ENCODE results near the gene IFFO2.

Gene IFFO2

DNA sequence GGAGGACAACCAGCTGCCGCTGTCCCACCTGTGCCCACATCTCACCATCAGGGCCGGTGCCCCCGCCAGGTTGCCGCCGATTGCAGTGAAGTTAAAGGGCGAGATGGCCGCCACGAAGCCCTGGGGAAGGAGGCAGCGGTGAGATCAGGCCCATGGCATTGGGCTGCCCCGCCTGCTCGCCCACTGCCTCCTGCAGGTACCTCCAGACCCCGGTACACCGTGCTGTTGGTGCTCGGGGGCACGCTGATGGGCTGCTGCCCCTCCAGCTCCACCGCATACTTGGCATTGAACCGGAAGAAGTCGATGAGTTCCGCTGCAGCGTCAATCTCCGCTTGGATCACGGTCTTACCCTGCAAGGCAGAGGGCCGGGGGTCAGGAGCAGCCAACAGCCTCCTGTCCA is 73.4 kb downstream of the IFFO2 start (continued):
- TF ChIP-seq ARNTL (CRISPR knock-in tag; IDR thresholded peaks at IDR 0.05; ENCODE audit: borderline replicate concordance, low read depth) = no peak
- TF ChIP-seq TOX (CRISPR knock-in tag; IDR thresholded peaks at IDR 0.05; ENCODE audit: borderline replicate concordance) = no peak
- TF ChIP-seq, protein P1, sequence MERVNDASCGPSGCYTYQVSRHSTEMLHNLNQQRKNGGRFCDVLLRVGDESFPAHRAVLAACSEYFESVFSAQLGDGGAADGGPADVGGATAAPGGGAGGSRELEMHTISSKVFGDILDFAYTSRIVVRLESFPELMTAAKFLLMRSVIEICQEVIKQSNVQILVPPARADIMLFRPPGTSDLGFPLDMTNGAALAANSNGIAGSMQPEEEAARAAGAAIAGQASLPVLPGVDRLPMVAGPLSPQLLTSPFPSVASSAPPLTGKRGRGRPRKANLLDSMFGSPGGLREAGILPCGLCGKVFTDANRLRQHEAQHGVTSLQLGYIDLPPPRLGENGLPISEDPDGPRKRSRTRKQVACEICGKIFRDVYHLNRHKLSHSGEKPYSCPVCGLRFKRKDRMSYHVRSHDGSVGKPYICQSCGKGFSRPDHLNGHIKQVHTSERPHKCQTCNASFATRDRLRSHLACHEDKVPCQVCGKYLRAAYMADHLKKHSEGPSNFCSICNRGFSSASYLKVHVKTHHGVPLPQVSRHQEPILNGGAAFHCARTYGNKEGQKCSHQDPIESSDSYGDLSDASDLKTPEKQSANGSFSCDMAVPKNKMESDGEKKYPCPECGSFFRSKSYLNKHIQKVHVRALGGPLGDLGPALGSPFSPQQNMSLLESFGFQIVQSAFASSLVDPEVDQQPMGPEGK (CRISPR knock-in tag; IDR thresholded peaks at IDR 0.05; ENCODE audit: borderline replicate concordance) = no peak
- no peak for TF ChIP-seq ZNF565 (CRISPR knock-in tag; conservative IDR thresholded peaks at IDR 0.05; ENCODE audit: low read depth)
- TF ChIP-seq ZNF70 (CRISPR knock-in tag; IDR thresholded peaks at IDR 0.05) = no peak
- no peak for TF ChIP-seq ZC3H10 (CRISPR knock-in tag; IDR thresholded peaks at IDR 0.05)
- no peak for TF ChIP-seq ISL1 (CRISPR knock-in tag; IDR thresholded peaks at IDR 0.05)
- TF ChIP-seq CSDC2 (CRISPR knock-in tag; IDR thresholded peaks at IDR 0.05) = no peak
- no peak for TF ChIP-seq ZFP3 (CRISPR knock-in tag; IDR thresholded peaks at IDR 0.05)

DNA sequence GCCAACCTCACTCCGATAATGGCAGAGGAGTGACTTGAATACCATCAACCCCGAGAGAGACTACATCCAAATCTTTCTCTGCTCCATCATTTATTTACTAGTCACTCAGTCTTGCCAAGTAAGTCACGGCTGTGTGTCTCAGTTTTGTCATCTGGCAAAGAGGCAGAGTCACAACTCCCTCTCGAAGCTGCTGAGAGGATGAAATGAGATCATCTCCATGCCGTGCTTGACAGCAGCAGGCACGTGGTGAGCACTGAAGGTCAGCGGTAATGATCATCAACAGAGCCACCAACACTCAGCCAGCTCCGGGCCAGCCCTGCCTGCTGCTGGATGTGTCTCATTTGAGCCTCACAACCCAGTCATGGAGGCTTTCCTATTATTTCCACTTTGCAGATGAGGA is 74.0 kb downstream of the IFFO2 start:
- TF ChIP-seq ZNF70 (CRISPR knock-in tag; IDR thresholded peaks at IDR 0.05) (no peak), OSR1 (CRISPR knock-in tag; IDR thresholded peaks at IDR 0.05) (no peak), TOX (CRISPR knock-in tag; IDR thresholded peaks at IDR 0.05; ENCODE audit: borderline replicate concordance) (no peak), RARB (CRISPR knock-in tag; IDR thresholded peaks at IDR 0.05) (no peak), ZNF8 (CRISPR knock-in tag; IDR thresholded peaks at IDR 0.05) (no peak), BACH2 (CRISPR knock-in tag; IDR thresholded peaks at IDR 0.05; ENCODE audit: borderline replicate concordance) (no peak)
- no peak for ATAC-seq

DNA sequence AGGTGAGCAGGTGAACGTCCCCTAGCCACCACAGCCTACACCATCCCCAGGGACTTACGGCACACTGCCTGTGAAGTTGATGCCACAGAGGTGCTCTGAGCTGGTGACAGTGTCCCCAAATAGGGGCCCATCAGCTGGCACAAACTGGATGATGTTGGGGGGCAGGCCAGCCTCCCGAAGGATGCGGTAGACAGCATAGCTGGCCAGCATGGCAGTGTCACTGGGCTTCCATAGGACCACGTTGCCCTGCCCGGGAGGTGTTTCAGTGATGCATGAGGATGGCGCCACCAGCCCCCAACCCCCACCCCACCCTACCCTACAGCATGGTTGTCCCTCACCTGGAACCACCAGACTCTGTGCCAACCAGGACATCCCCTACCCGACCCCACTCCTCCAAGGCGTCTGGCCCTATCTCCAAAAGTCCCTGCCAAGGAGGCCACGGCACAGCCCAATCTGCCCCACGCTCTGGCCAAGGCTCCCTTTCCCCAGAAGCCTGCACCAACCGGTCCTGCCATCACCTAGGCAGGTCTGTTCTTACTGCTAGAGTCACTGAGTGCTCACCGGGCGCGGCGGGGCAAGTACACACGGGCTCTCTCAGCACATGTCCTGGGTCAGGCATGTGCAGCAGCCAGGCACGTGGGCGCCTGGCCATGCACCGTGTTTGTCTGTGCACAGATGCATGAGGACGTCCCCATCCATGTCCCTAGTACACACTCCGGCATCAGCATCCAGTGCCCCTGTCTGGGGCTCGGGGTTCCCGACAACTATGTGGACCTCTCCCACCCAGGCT is 74.6 kb downstream of the IFFO2 start:
- no peak for ATAC-seq
- TF ChIP-seq TOX (CRISPR knock-in tag; IDR thresholded peaks at IDR 0.05; ENCODE audit: borderline replicate concordance) (no peak), ISL1 (CRISPR knock-in tag; IDR thresholded peaks at IDR 0.05) (no peak), ZFP3 (CRISPR knock-in tag; IDR thresholded peaks at IDR 0.05) (no peak), ARNTL (CRISPR knock-in tag; IDR thresholded peaks at IDR 0.05; ENCODE audit: borderline replicate concordance, low read depth) (no peak), ZC3H10 (CRISPR knock-in tag; IDR thresholded peaks at IDR 0.05) (no peak), GLIS3 (CRISPR knock-in tag; IDR thresholded peaks at IDR 0.05) (no peak), CSDC2 (CRISPR knock-in tag; IDR thresholded peaks at IDR 0.05) (no peak), RARB (CRISPR knock-in tag; IDR thresholded peaks at IDR 0.05) (no peak)
- TF ChIP-seq, protein P2, sequence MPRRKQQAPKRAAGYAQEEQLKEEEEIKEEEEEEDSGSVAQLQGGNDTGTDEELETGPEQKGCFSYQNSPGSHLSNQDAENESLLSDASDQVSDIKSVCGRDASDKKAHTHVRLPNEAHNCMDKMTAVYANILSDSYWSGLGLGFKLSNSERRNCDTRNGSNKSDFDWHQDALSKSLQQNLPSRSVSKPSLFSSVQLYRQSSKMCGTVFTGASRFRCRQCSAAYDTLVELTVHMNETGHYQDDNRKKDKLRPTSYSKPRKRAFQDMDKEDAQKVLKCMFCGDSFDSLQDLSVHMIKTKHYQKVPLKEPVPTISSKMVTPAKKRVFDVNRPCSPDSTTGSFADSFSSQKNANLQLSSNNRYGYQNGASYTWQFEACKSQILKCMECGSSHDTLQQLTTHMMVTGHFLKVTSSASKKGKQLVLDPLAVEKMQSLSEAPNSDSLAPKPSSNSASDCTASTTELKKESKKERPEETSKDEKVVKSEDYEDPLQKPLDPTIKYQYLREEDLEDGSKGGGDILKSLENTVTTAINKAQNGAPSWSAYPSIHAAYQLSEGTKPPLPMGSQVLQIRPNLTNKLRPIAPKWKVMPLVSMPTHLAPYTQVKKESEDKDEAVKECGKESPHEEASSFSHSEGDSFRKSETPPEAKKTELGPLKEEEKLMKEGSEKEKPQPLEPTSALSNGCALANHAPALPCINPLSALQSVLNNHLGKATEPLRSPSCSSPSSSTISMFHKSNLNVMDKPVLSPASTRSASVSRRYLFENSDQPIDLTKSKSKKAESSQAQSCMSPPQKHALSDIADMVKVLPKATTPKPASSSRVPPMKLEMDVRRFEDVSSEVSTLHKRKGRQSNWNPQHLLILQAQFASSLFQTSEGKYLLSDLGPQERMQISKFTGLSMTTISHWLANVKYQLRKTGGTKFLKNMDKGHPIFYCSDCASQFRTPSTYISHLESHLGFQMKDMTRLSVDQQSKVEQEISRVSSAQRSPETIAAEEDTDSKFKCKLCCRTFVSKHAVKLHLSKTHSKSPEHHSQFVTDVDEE (CRISPR knock-in tag; IDR thresholded peaks at IDR 0.05) = no peak
- TF ChIP-seq, protein P3, sequence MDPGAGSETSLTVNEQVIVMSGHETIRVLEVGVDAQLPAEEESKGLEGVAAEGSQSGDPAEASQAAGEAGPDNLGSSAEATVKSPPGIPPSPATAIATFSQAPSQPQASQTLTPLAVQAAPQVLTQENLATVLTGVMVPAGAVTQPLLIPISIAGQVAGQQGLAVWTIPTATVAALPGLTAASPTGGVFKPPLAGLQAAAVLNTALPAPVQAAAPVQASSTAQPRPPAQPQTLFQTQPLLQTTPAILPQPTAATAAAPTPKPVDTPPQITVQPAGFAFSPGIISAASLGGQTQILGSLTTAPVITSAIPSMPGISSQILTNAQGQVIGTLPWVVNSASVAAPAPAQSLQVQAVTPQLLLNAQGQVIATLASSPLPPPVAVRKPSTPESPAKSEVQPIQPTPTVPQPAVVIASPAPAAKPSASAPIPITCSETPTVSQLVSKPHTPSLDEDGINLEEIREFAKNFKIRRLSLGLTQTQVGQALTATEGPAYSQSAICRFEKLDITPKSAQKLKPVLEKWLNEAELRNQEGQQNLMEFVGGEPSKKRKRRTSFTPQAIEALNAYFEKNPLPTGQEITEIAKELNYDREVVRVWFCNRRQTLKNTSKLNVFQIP (CRISPR knock-in tag; IDR thresholded peaks at IDR 0.05; ENCODE audit: borderline replicate concordance, low read depth) = no peak
- TF ChIP-seq, protein P4, sequence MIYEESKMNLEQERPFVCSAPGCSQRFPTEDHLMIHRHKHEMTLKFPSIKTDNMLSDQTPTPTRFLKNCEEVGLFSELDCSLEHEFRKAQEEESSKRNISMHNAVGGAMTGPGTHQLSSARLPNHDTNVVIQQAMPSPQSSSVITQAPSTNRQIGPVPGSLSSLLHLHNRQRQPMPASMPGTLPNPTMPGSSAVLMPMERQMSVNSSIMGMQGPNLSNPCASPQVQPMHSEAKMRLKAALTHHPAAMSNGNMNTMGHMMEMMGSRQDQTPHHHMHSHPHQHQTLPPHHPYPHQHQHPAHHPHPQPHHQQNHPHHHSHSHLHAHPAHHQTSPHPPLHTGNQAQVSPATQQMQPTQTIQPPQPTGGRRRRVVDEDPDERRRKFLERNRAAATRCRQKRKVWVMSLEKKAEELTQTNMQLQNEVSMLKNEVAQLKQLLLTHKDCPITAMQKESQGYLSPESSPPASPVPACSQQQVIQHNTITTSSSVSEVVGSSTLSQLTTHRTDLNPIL (CRISPR knock-in tag; IDR thresholded peaks at IDR 0.05; ENCODE audit: low read depth) = no peak

DNA sequence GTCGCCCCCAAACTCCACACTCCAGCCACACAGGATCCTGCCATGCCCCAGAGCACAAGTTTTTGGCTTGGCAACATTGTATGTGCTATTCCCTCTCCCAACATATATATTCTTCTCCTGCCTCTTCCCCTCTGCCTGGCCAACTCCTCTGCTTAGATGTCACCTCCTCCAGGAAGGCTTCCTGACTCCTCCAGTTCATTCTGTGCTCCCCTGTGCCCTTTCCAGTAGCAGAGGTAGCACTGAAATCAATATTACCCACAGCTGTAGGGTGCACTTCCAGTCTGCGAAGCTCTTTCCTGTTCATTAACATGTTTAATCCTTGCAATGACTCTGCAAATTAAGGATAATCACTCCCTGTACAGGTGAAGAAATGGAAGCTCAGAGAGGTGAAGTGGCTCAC is 75.3 kb downstream of the IFFO2 start:
- no peak for ATAC-seq
- TF ChIP-seq BACH2 (CRISPR knock-in tag; IDR thresholded peaks at IDR 0.05; ENCODE audit: borderline replicate concordance) (no peak), TCF4 (CRISPR knock-in tag; IDR thresholded peaks at IDR 0.05; ENCODE audit: borderline replicate concordance) (no peak), ESRRG (CRISPR knock-in tag; IDR thresholded peaks at IDR 0.05) (no peak), SNAI2 (CRISPR knock-in tag; IDR thresholded peaks at IDR 0.05) (no peak), CSDC2 (CRISPR knock-in tag; IDR thresholded peaks at IDR 0.05) (no peak), ISL1 (CRISPR knock-in tag; IDR thresholded peaks at IDR 0.05) (no peak), OSR1 (CRISPR knock-in tag; IDR thresholded peaks at IDR 0.05) (no peak), GLIS3 (CRISPR knock-in tag; IDR thresholded peaks at IDR 0.05) (no peak), ZFP3 (CRISPR knock-in tag; IDR thresholded peaks at IDR 0.05) (no peak)
- TF ChIP-seq, protein P3 (CRISPR knock-in tag; IDR thresholded peaks at IDR 0.05; ENCODE audit: borderline replicate concordance, low read depth) = no peak
- TF ChIP-seq, protein P2 (CRISPR knock-in tag; IDR thresholded peaks at IDR 0.05) = no peak
- TF ChIP-seq, protein P4 (CRISPR knock-in tag; IDR thresholded peaks at IDR 0.05; ENCODE audit: low read depth) = no peak
